ENCODE measurements around the gene MCHR2. TPM values are rescaled to one million over a fixed set of nuclear protein-coding genes. Genes with fewer than 3 reads are reported as not detected.

The MCHR2 gene
- total and polyA plus RNA-seq, 2 donors (not counting 3 experiments of a cell fraction or from before 2014, with no cell fraction given), result not detected

DNA sequence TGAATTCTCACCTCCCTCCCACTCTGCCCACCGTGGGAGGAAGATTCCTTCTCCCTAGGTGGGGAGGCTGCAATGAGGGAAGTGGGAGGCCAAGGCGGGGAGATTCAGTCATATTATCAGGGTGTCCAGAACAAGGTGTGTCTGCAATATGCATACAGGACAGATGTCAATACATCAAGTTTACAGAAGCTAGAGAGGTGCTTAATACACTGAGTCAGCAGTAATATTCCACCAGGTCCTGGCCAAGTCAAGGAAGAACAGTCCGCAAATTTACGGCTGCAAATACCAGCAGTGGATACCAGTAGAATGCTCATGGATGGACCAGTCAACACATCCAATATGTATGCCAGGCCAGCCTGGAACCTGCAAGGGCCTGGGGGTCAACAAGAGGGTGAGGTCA lies 119.0 kb downstream of the MCHR2 start:
- no TSS peak for BruUV-seq (replicated peaks)
- no peaks in the 10 kb centered on the region for H3K4me1 ChIP-seq (ENCODE audit: control insufficient read depth, extremely low read depth, insufficient read depth, low read length)

DNA sequence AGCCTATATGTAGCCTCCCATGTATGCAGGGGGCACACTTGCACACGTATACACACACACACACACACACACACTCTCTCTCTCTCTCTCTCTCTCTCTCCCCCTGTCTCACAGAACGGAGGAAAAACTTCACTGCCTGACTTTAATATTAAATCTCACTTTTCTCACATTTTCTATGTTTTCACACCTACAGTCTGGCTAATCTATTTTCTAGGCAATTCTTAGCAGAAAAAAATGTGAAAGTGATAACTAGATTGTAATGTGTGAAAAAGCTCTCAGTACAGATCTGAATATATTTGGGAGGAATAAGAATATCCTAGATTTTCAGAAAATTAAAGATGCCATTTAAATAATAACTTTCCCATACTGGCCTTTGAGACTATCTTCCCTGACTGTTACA lies 120.9 kb downstream of the MCHR2 start:
- dilution Hi-C loops (cut with MboI; ENCODE audit: extremely low pct_ligation_motif_present, low sequenced_read_pairs), result no loop called here
- H2AFZ ChIP-seq (ENCODE audit: low read depth, low read length), result no peak overlapping the region
- H3K4me2 ChIP-seq (ENCODE audit: insufficient read depth, low read length), result no peak overlapping the region
- no peak overlapping the region for H3K9ac ChIP-seq (replicated peaks; ENCODE audit: extremely low read depth, insufficient read depth, low read length)
- H3K9me1 ChIP-seq (replicated peaks; ENCODE audit: control insufficient read depth, extremely low read depth, insufficient read depth, low read length), result no peaks in the 10 kb centered on the region
- no peaks in the 10 kb centered on the region for H4K20me1 ChIP-seq (replicated peaks; ENCODE audit: control insufficient read depth, extremely low read depth, insufficient read depth, low read length)
- ChIA-PET CTCF (interaction anchor here (0.8 to 1.9 kb wide), 2 partner anchors 30 to 226 kb away, joined by 3 to 4 read pairs; no protein-coding TSS in a partner anchor), POLR2A (no interaction called here)
- no peaks in the 10 kb centered on the region for H3K9me3 ChIP-seq (replicated peaks; ENCODE audit: control insufficient read depth, insufficient read depth, low read length)
- H3K36me3 ChIP-seq (ENCODE audit: control insufficient read depth in 2 of 2, extremely low read depth in 1 of 2, insufficient read depth in 2 of 2, low read length in 2 of 2), result no peaks in the 10 kb centered on the region
- intact Hi-C loops (cut with micrococcal nuclease), result no loop called here
- FAIRE-seq (no peak), DNase-seq (ENCODE audit: low read depth, low spot score) (no peak)
- no peak overlapping the region for H3K27ac ChIP-seq (ENCODE audit: insufficient read depth, low read depth, low read length)
- no peak overlapping the region for H3K4me3 ChIP-seq (replicated peaks in 1 of 3; ENCODE audit: insufficient read depth in 1 of 3, low read depth in 1 of 3, low read length in 3 of 3)
- TF ChIP-seq, protein P1, sequence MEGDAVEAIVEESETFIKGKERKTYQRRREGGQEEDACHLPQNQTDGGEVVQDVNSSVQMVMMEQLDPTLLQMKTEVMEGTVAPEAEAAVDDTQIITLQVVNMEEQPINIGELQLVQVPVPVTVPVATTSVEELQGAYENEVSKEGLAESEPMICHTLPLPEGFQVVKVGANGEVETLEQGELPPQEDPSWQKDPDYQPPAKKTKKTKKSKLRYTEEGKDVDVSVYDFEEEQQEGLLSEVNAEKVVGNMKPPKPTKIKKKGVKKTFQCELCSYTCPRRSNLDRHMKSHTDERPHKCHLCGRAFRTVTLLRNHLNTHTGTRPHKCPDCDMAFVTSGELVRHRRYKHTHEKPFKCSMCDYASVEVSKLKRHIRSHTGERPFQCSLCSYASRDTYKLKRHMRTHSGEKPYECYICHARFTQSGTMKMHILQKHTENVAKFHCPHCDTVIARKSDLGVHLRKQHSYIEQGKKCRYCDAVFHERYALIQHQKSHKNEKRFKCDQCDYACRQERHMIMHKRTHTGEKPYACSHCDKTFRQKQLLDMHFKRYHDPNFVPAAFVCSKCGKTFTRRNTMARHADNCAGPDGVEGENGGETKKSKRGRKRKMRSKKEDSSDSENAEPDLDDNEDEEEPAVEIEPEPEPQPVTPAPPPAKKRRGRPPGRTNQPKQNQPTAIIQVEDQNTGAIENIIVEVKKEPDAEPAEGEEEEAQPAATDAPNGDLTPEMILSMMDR (IDR thresholded peaks at IDR 0.05; ENCODE audit: extremely low read depth in 1 of 2, insufficient read depth in 1 of 2, low read depth in 1 of 2, low read length in 2 of 2), result no peak
- no peak for TF ChIP-seq FOS (IDR thresholded peaks at IDR 0.05; ENCODE audit: borderline replicate concordance, insufficient read depth, low read length)
- no peak for TF ChIP-seq GATA2 (IDR thresholded peaks at IDR 0.05; ENCODE audit: insufficient read depth, insufficient read length, low read depth, low read length)
- no peak for TF ChIP-seq MYC (IDR thresholded peaks at IDR 0.05; ENCODE audit: low read depth, low read length)
- TF ChIP-seq POLR2A (IDR thresholded peaks at IDR 0.05; ENCODE audit: low read depth, low read length), result no peak
- no peak for TF ChIP-seq POLR2AphosphoS5 (IDR thresholded peaks at IDR 0.05; ENCODE audit: insufficient read depth, low read depth, low read length)
- TF ChIP-seq JUN (IDR thresholded peaks at IDR 0.05; ENCODE audit: borderline replicate concordance, insufficient read depth, insufficient read length, low read depth), result no peak
- TF ChIP-seq, protein P2, sequence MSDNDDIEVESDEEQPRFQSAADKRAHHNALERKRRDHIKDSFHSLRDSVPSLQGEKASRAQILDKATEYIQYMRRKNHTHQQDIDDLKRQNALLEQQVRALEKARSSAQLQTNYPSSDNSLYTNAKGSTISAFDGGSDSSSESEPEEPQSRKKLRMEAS (IDR thresholded peaks at IDR 0.05; ENCODE audit: insufficient read depth, insufficient read length), result no peak
- TF ChIP-seq EZH2 (IDR thresholded peaks at IDR 0.05; ENCODE audit: borderline replicate concordance, low read depth, low read length, severe bottlenecking), result no peak
- no peaks in the 10 kb centered on the region for H3K79me2 ChIP-seq (ENCODE audit: control insufficient read depth, insufficient read depth, low read length)
- H3K4me1 ChIP-seq (ENCODE audit: control insufficient read depth, extremely low read depth, insufficient read depth, low read length), result no peaks in the 10 kb centered on the region
- no TSS peak for BruUV-seq (replicated peaks)
- peaks cover 1 to 5% of the 10 kb centered on the region in 2 experiments for H3K27me3 ChIP-seq (ENCODE audit: control insufficient read depth in 2 of 2, insufficient read depth in 2 of 2, low read length in 2 of 2)

More for the DNA sequence above, 119.0 kb downstream of the MCHR2 start:
- Histone ChIP-seq H4K20me1 (replicated peaks; ENCODE audit: control insufficient read depth, extremely low read depth, insufficient read depth, low read length) (no peaks in the 10 kb centered on the region), H3K4me3 (replicated peaks in 1 of 3; ENCODE audit: insufficient read depth in 1 of 3, low read depth in 1 of 3, low read length in 3 of 3) (no peak overlapping the region), H3K27me3 (ENCODE audit: control insufficient read depth in 2 of 2, insufficient read depth in 2 of 2, low read length in 2 of 2) (peaks cover 0 to 1% of the 10 kb centered on the region in 2 experiments), H3K79me2 (ENCODE audit: control insufficient read depth, insufficient read depth, low read length) (no peaks in the 10 kb centered on the region), H3K27ac (ENCODE audit: insufficient read depth, low read depth, low read length) (no peak overlapping the region), H3K9me3 (replicated peaks; ENCODE audit: control insufficient read depth, insufficient read depth, low read length) (no peaks in the 10 kb centered on the region), H3K4me2 (ENCODE audit: insufficient read depth, low read length) (no peak overlapping the region), H3K9ac (replicated peaks; ENCODE audit: extremely low read depth, insufficient read depth, low read length) (no peak overlapping the region), H3K36me3 (ENCODE audit: control insufficient read depth in 2 of 2, extremely low read depth in 1 of 2, insufficient read depth in 2 of 2, low read length in 2 of 2) (no peaks in the 10 kb centered on the region), H2AFZ (ENCODE audit: low read depth, low read length) (no peak overlapping the region), H3K9me1 (replicated peaks; ENCODE audit: control insufficient read depth, extremely low read depth, insufficient read depth, low read length) (no peaks in the 10 kb centered on the region)
- DNase-seq (ENCODE audit: low read depth, low spot score), result no peak
- ChIA-PET POLR2A (no interaction called here), CTCF (interaction anchor here (1.8 to 1.9 kb wide), 2 partner anchors 30 to 224 kb away, joined by 4 to 7 read pairs; no protein-coding TSS in a partner anchor)
- dilution Hi-C loops (cut with MboI; ENCODE audit: extremely low pct_ligation_motif_present, low sequenced_read_pairs), result no loop called here
- intact Hi-C loops (cut with micrococcal nuclease), result no loop called here
- TF ChIP-seq EZH2 (IDR thresholded peaks at IDR 0.05; ENCODE audit: borderline replicate concordance, low read depth, low read length, severe bottlenecking) (no peak), POLR2A (IDR thresholded peaks at IDR 0.05; ENCODE audit: low read depth, low read length) (no peak)
- TF ChIP-seq, protein P1 (IDR thresholded peaks at IDR 0.05; ENCODE audit: extremely low read depth in 1 of 2, insufficient read depth in 1 of 2, low read depth in 1 of 2, low read length in 2 of 2), result no peak
- TF ChIP-seq, protein P2 (IDR thresholded peaks at IDR 0.05; ENCODE audit: insufficient read depth, insufficient read length), result no peak
- no peak for FAIRE-seq

All from endothelial cell of umbilical vein (primary cell).